Heart right ventricle (tissue), 16 donors: Measurements from ENCODE around the gene SLC2A11. TPM values are rescaled to one million over a fixed set of nuclear protein-coding genes. Genes with fewer than 3 reads are reported as not detected.

Source experiments
- ATAC-seq, 8 donors: fragments of 200-7000 bp; cut with Tn5 transposase; one replicate each; pipeline ENCODE4 v1.9.1; 2020; ENCODE audit warnings: mild to moderate bottlenecking in 8 of 8, moderate library complexity in 8 of 8, moderate number of reproducible peaks in 1 of 8
- DNase-seq, 2 donors: peaks; one replicate each; pipeline ENCODE4 v3.0.0-alpha.2; 2020
- H3K27ac ChIP-seq, 10 donors: fragments of 200-600 bp; sonication (generic) in 2 of 10; one replicate each; pipeline versions ENCODE4 v1.5.0 to v1.8.0; 2020 to 2022; ENCODE audit warnings: mild to moderate bottlenecking in 3 of 10
- H3K27me3 ChIP-seq, 7 donors: fragments of 200-600 bp; one replicate each; pipeline ENCODE4 v1.8.0; 2021 to 2022; ENCODE audit warnings: mild to moderate bottlenecking in 2 of 7
- H3K36me3 ChIP-seq, 9 donors: fragments of 200-600 bp; sonication (generic) in 1 of 9; one replicate each; pipeline versions ENCODE4 v1.5.0 to v1.8.0; 2020 to 2022; ENCODE audit warnings: mild to moderate bottlenecking in 2 of 9
- H3K4me1 ChIP-seq, 9 donors: fragments of 200-600 bp; sonication (generic) in 1 of 9; one replicate each; pipeline versions ENCODE4 v1.5.0 to v1.8.0; 2020 to 2022; ENCODE audit warnings: mild to moderate bottlenecking in 4 of 9
- H3K4me3 ChIP-seq, 10 donors: fragments of 200-600 bp; sonication (generic) in 2 of 10; one replicate each; pipeline versions ENCODE4 v1.5.0 to v1.8.0; 2020 to 2022; ENCODE audit warnings: mild to moderate bottlenecking in 7 of 10, moderate library complexity in 2 of 10
- H3K9me3 ChIP-seq, 11 donors: fragments of 200-600 bp in 10 of 11; sonication (generic) in 2 of 11; one replicate each; pipeline versions ENCODE4 v1.5.0 to v1.8.0; 2013 to 2022; ENCODE audit warnings: mild to moderate bottlenecking in 2 of 11, control low read depth in 1 of 11, moderate library complexity in 1 of 11
- WGBS, 2 donors: extraction: QIAGEN DNeasy Blood & Tissue Kit; methylation state at CpG; one replicate each; pipeline ENCODE4 v1.1.7; 2013; ENCODE audit warnings: inconsistent platforms in 1 of 2; 5-methylcytosine and 5-hydroxymethylcytosine counted together
- intact Hi-C, 10 donors: fragments of 100-400 bp; cut with DNase I; formaldehyde crosslinking; loops; one replicate each; pipeline versions ENCODE4 v1.11.1 to v1.14.2; 2022
- polyA plus RNA-seq, 2 donors: library from polyadenylated mRNA; stranded (reverse); fragments of 200-250 nt; gene quantifications; one replicate each; pipeline ENCODE4 v1.2.3, GENCODE V29; 2013
- total RNA-seq, 10 donors: library from RNA; stranded (reverse); fragmentation: NEBNext Ultra II Directional in 3 of 10; extraction: Animal tissue kit (Norgen Biotek cat#: 25700) in 3 of 10; gene quantifications; one replicate each; pipeline versions ENCODE4 v1.2.1 to v1.2.4, GENCODE V29; 2021 to 2023
- TF ChIP-seq, protein P1 (sequence below), 9 donors: fragments of 200-600 bp; sonication (generic) in 2 of 9; IDR thresholded peaks; one replicate each; pipeline versions ENCODE4 v1.5.0 to v1.8.0; 2021 to 2022; ENCODE audit warnings: antibody characterized with exemption in 9 of 9, mild to moderate bottlenecking in 5 of 9, moderate library complexity in 1 of 9
- donor health status: Arrhythmogenic right ventricular cardiomyopathy.
- donor health status: ischemic (EF 13 %, LVEDD 7.1; RV severe dilation, severe dysfunction).
- donor health status: healthy with polysubstance abuse.
- donor health status: DM: no; HTN: yes; CAD: no.
- donor health status: DM: no; HTN: no; CAD: no.
- donor health status: ischemic (EF 25% LVEDD 6.9; RV normal size, moderate dysfunction).
- donor health status: ischemic (EF 25% LVEDD 5.7; RV mildly dilated, moderate dysfunction).
- donor health status: healthy.
- donor health status: DM: yes; HTN: yes; CAD: no.
- donor health status: Ischemic cardiomyopathy.
- donor health status: ischemic (EF 35%, LVEDD 5.7; RV mildly dilated, moderate dysfunction).
- donor health status: nonischemic (EF 11% LVEDD 7.7; RV severe dilation, severe dysfunction).
- donor health status: DM: yes; HTN: yes; CAD: no.
- donor health status: PGD.
- donor health status: ischemic (EF 29% LVEDD 5.4; RV normal size, mild dysfunction).
- donor health status: nonischemic (EF 23%, LVEDD 6.1; RV moderate dilation, normal function).

Gene SLC2A11
- total and polyA plus RNA-seq, 12 donors: 8.3 to 42.1 (median 21.2) TPM

DNA sequence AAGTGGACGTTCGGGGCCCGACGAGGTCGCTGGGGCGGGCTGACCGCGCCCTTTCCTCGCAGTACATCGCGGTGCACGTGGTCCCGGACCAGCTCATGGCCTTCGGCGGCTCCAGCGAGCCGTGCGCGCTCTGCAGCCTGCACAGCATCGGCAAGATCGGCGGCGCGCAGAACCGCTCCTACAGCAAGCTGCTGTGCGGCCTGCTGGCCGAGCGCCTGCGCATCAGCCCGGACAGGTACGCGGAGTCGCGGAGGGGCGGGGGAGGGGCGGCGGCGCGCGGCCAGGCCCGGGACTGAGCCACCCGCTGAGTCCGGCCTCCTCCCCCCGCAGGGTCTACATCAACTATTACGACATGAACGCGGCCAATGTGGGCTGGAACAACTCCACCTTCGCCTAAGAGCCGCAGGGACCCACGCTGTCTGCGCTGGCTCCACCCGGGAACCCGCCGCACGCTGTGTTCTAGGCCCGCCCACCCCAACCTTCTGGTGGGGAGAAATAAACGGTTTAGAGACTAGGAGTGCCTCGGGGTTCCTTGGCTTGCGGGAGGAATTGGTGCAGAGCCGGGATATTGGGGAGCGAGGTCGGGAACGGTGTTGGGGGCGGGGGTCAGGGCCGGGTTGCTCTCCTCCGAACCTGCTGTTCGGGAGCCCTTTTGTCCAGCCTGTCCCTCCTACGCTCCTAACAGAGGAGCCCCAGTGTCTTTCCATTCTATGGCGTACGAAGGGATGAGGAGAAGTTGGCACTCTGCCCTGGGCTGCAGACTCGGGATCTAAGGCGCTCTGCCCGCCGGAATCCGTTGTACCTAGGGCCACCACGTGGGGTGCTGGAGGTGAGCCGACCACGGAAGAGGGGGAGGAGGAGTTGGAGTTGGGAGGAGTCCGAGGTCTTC lies 37.3 kb downstream of the SLC2A11 start:
- Histone ChIP-seq H3K9me3 (no peaks in the 10 kb centered on the region), H3K36me3 (peaks cover 0 to 24% (median 5%) of the 10 kb centered on the region in 9 donors), H3K27me3 (no peaks in the 10 kb centered on the region), H3K27ac (peak overlapping the region; percentile 71 to 99 (median 92)), H3K4me1 (peaks cover 7 to 48% (median 25%) of the 10 kb centered on the region in 9 donors), H3K4me3 (peak overlapping the region; percentile 49 to 88 (median 70))
- TF ChIP-seq, protein P1, sequence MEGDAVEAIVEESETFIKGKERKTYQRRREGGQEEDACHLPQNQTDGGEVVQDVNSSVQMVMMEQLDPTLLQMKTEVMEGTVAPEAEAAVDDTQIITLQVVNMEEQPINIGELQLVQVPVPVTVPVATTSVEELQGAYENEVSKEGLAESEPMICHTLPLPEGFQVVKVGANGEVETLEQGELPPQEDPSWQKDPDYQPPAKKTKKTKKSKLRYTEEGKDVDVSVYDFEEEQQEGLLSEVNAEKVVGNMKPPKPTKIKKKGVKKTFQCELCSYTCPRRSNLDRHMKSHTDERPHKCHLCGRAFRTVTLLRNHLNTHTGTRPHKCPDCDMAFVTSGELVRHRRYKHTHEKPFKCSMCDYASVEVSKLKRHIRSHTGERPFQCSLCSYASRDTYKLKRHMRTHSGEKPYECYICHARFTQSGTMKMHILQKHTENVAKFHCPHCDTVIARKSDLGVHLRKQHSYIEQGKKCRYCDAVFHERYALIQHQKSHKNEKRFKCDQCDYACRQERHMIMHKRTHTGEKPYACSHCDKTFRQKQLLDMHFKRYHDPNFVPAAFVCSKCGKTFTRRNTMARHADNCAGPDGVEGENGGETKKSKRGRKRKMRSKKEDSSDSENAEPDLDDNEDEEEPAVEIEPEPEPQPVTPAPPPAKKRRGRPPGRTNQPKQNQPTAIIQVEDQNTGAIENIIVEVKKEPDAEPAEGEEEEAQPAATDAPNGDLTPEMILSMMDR (IDR thresholded peaks at IDR 0.05): peak in 1 of 9 donors; percentile 29
- DNase-seq (peak; percentile 36 to 58), ATAC-seq (peak; percentile 24 to 68 (median 48))
- intact Hi-C loops: loop anchor here in 2 of 10 donors (1.0 to 5.0 kb wide), 2 partner anchors 18 to 38 kb away; partner anchors contain the start of gene SLC2A11 (in 1 of the 2)
- 3 to 5% methylated on average over 57 to 79 of the region's 79 CpGs for WGBS, 2 donors

DNA sequence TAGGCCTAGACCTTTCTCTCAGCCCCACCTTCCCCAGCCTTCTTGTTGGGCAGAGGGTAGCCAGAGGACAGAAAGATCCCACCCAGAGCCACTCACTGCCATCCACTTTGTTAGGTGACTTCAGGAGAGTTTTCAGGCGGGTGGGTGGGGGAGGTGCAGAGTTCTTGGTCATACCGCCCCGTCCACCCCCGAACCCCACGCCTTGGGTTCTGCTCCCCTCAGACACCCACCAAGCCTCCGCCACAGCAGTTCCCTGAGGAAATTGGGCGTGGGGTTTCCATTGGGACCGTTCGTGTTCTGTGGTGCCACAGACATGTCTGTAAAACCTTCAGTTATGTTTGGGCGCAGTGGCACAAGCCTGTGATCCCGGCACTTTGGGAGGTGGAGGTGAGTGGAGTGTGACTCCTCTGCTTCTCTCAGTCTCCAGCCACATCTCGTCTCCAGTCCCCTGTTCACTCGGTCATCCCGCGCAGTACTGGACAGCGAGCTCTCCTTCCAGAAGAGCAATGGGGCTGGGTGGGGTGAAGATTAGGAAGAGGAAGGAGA lies 38.0 kb downstream of the SLC2A11 start:
- H3K4me3 ChIP-seq: peak overlapping the region in 8 of 10 donors; percentile 50 to 88 (median 70)
- DNase-seq (no peak), ATAC-seq (no peak)
- H3K27me3 ChIP-seq: no peaks in the 10 kb centered on the region
- TF ChIP-seq, protein P1 (IDR thresholded peaks at IDR 0.05): no peak
- WGBS, 2 donors: 92 to 94% methylated on average over 16 of the region's 16 CpGs
- peaks cover 0 to 24% (median 5%) of the 10 kb centered on the region in 9 donors for H3K36me3 ChIP-seq
- H3K4me1 ChIP-seq: peaks cover 7 to 48% (median 25%) of the 10 kb centered on the region in 9 donors
- intact Hi-C loops: no loop called here
- H3K27ac ChIP-seq: peak overlapping the region in 5 of 10 donors; percentile 84 to 99 (median 91)
- no peaks in the 10 kb centered on the region for H3K9me3 ChIP-seq

DNA sequence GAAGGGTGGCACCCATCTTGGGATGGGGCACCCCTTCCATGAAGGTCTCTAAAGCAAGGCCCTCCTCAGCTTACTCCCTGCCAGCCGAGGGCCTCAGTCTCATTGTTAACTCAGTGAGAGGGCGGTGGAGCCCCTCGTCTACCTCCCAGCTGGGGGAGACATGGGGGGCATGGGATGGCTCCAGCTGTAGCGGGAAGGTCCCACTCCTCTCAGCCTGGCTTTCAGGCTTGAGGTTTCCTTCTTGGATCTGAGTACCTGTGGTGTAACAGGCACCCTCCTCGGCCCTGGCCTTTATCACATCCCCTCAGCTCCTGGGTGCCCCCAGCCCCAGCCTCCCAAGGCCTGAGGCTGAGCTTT lies 38.5 kb downstream of the SLC2A11 start:
- DNase-seq (no peak), ATAC-seq (no peak)
- H3K36me3 ChIP-seq: peaks cover 0 to 24% (median 5%) of the 10 kb centered on the region in 9 donors
- peaks cover 7 to 48% (median 25%) of the 10 kb centered on the region in 9 donors for H3K4me1 ChIP-seq
- 95 to 99% methylated on average over 5 of the region's 5 CpGs for WGBS, 2 donors
- no peaks in the 10 kb centered on the region for H3K9me3 ChIP-seq
- H3K27ac ChIP-seq: peak overlapping the region in 1 of 10 donors; percentile 99
- no peaks in the 10 kb centered on the region for H3K27me3 ChIP-seq
- no peak overlapping the region for H3K4me3 ChIP-seq
- TF ChIP-seq, protein P1 (IDR thresholded peaks at IDR 0.05): no peak
- intact Hi-C loops: no loop called here

DNA sequence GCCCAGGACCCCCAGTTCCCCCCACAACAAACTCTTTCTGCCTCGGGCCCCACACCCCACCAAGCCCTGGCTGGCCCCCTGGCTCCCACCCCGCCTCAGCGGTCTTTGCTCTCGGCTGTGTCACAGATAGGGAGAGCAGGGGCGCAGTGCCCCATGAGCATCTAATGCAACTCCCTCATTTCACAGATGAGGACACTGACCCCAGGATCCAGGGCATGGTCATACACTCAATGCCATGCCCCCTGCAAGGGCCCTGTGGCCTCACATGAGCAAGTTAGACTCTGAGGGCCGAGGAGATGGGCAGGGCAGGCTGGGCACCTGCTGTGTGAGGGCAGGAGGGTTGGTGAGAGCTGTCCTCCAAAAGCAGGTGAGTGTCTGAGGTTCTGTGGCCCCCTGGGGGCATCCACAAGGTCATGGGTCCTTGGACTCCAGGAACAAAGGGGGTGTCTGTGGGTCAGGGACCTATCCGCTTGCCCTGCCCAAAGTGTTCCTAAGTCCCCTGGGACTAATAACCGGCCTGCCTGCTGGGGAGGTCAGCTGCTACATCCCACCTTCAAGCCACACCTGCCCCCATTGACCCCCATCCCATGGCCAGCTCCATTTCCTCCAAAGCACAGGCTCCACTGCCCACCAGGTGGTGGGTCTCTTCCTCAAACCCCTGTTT lies 39.0 kb downstream of the SLC2A11 start:
- H3K36me3 ChIP-seq: peaks cover 0 to 24% (median 5%) of the 10 kb centered on the region in 9 donors
- intact Hi-C loops: no loop called here
- H3K9me3 ChIP-seq: no peaks in the 10 kb centered on the region
- TF ChIP-seq, protein P1 (IDR thresholded peaks at IDR 0.05): no peak
- H3K4me1 ChIP-seq: peaks cover 7 to 48% (median 25%) of the 10 kb centered on the region in 9 donors
- no peaks in the 10 kb centered on the region for H3K27me3 ChIP-seq
- WGBS, 2 donors: 84 to 87% methylated on average over 8 of the region's 8 CpGs
- no peak for DNase-seq
- no peak overlapping the region for H3K27ac ChIP-seq
- no peak for ATAC-seq
- no peak overlapping the region for H3K4me3 ChIP-seq
